ENCODE measurements around the gene GNB2. TPM values are rescaled to one million over a fixed set of nuclear protein-coding genes. Genes with fewer than 3 reads are reported as not detected.

The GNB2 gene
- total and polyA plus RNA-seq, 2 of the 13 experiments (the other 11 are each of a cell fraction or from before 2014, with no cell fraction given): 48.3 to 67.1 TPM

GRCh38 chr7:100632951-100633717 lies 40.4 kb upstream of the GNB2 start (continued):
- TF ChIP-seq ZNF609 (CRISPR knock-in tag; IDR thresholded peaks at IDR 0.05; ENCODE audit: borderline replicate concordance): no peak
- no peak for TF ChIP-seq ZNF282 (IDR thresholded peaks at IDR 0.05; ENCODE audit: partially characterized antibody)
- TF ChIP-seq ATF3 (CRISPR knock-in tag; IDR thresholded peaks at IDR 0.05): no peak
- no peak for TF ChIP-seq HNF4G (IDR thresholded peaks at IDR 0.05; ENCODE audit: borderline replicate concordance, low read depth, low read length)
- no peak for TF ChIP-seq HNF4G (CRISPR knock-in tag; IDR thresholded peaks at IDR 0.05; ENCODE audit: borderline replicate concordance, low read depth)
- TF ChIP-seq SMAD3 (CRISPR knock-in tag; IDR thresholded peaks at IDR 0.05): no peak
- TF ChIP-seq ZBTB33 (CRISPR knock-in tag; IDR thresholded peaks at IDR 0.05): 0 out of 2 replicates have a peak, but pooled peaks have one; percentile 16
- peak; percentile 70 for TF ChIP-seq RBFOX2 (IDR thresholded peaks at IDR 0.05; ENCODE audit: low read depth, low read length)
